Liver (tissue), 9 donors: ENCODE measurements around the gene CSHL1. TPM values are rescaled to one million over a fixed set of nuclear protein-coding genes. Genes with fewer than 3 reads are reported as not detected.

Experiments used
- DNase-seq: peaks from one replicate; pipeline ENCODE4 v3.0.0-alpha.2; 2017; ENCODE audit warnings: low spot score
- H3K27ac ChIP-seq, 2 donors: one replicate each; pipeline ENCODE4 v1.7.0; 2013; ENCODE audit warnings: inconsistent platforms in 2 of 2, low read length in 2 of 2, control low read depth in 1 of 2, low read depth in 1 of 2, mild to moderate bottlenecking in 1 of 2
- H3K27me3 ChIP-seq, 4 donors: one replicate each; pipeline versions ENCODE4 v1.6.1 to v1.7.0; 2013; ENCODE audit warnings: low read length in 3 of 4, inconsistent platforms in 1 of 4, mild to moderate bottlenecking in 1 of 4, moderate library complexity in 1 of 4; ENCODE audit not compliant: control insufficient read depth in 4 of 4, insufficient read depth in 4 of 4
- H3K36me3 ChIP-seq, 4 donors: one replicate each; pipeline versions ENCODE4 v1.6.1 to v1.7.0; 2013; ENCODE audit warnings: low read length in 3 of 4, mild to moderate bottlenecking in 3 of 4, low read depth in 1 of 4, moderate library complexity in 1 of 4; ENCODE audit not compliant: control insufficient read depth in 4 of 4, insufficient read depth in 3 of 4
- H3K4me1 ChIP-seq, 4 donors: one replicate each; pipeline versions ENCODE4 v1.6.1 to v1.7.0; 2013; ENCODE audit warnings: low read length in 3 of 4, mild to moderate bottlenecking in 3 of 4, moderate library complexity in 1 of 4; ENCODE audit not compliant: control insufficient read depth in 4 of 4, insufficient read depth in 4 of 4
- H3K4me3 ChIP-seq, 3 donors: one replicate each; pipeline versions ENCODE4 v1.6.1 to v1.7.0; 2013; ENCODE audit warnings: low read length in 3 of 3, control low read depth in 1 of 3, low read depth in 1 of 3, mild to moderate bottlenecking in 1 of 3
- H3K9ac ChIP-seq, 2 donors: one replicate each; pipeline ENCODE4 v1.7.0; 2013; ENCODE audit warnings: low read length in 2 of 2, mild to moderate bottlenecking in 2 of 2, moderate library complexity in 2 of 2, control low read depth in 1 of 2, low read depth in 1 of 2
- H3K9me3 ChIP-seq, 4 donors: one replicate each; pipeline versions ENCODE4 v1.6.1 to v1.7.0; 2013; ENCODE audit warnings: low read length in 3 of 4; ENCODE audit not compliant: control insufficient read depth in 4 of 4
- CTCF ChIP-seq: fragments of 150-350 bp; IDR thresholded peaks from 2 replicates; pipeline ENCODE4 v1.5.1; 2017; ENCODE audit warnings: improper control_type of control experiment, low read depth, low read length; ENCODE audit not compliant: missing input control
- FOXA1 ChIP-seq: IDR thresholded peaks from 2 replicates; pipeline ENCODE4 v1.6.1; 2016; ENCODE audit warnings: antibody characterized with exemption
- FOXA2 ChIP-seq: IDR thresholded peaks from 2 replicates; pipeline ENCODE4 v1.6.1; 2016; ENCODE audit warnings: antibody characterized with exemption
- HNF4A ChIP-seq, 2 donors: conservative IDR thresholded peaks; 2 replicates each; pipeline ENCODE4 v1.6.1; 2016; ENCODE audit warnings: antibody characterized with exemption in 2 of 2, mild to moderate bottlenecking in 2 of 2
- HNF4G ChIP-seq: IDR thresholded peaks from 2 replicates; pipeline ENCODE4 v1.6.1; 2016; ENCODE audit warnings: antibody characterized with exemption
- JUND ChIP-seq, 2 donors: IDR thresholded peaks; 2 replicates each; pipeline ENCODE4 v1.6.1; 2016; ENCODE audit warnings: antibody characterized with exemption in 2 of 2
- MAX ChIP-seq: IDR thresholded peaks from 2 replicates; pipeline ENCODE4 v1.6.1; 2016; ENCODE audit warnings: antibody characterized with exemption
- NR2F2 ChIP-seq: IDR thresholded peaks from 2 replicates; pipeline ENCODE4 v1.6.1; 2016; ENCODE audit warnings: antibody characterized with exemption
- RAD21 ChIP-seq, 2 donors: IDR thresholded peaks; 2 replicates each; pipeline ENCODE4 v1.6.1; 2016; ENCODE audit warnings: antibody characterized with exemption in 2 of 2, mild to moderate bottlenecking in 2 of 2
- RXRA ChIP-seq, 2 donors: IDR thresholded peaks; 2 replicates each; pipeline ENCODE4 v1.6.1; 2017 to 2018; ENCODE audit warnings: antibody characterized with exemption in 2 of 2, mild to moderate bottlenecking in 1 of 2
- TAF1 ChIP-seq: conservative IDR thresholded peaks from 2 replicates; pipeline ENCODE4 v1.6.1; 2016; ENCODE audit warnings: antibody characterized with exemption, mild to moderate bottlenecking
- YY1 ChIP-seq: IDR thresholded peaks from 2 replicates; pipeline ENCODE4 v1.6.1; 2016; ENCODE audit warnings: antibody characterized with exemption, mild to moderate bottlenecking
- WGBS: extraction: QIAGEN DNeasy Blood & Tissue Kit; methylation state at CpG from one replicate; pipeline ENCODE4 v1.1.7; 2013; 5-methylcytosine and 5-hydroxymethylcytosine counted together
- polyA plus RNA-seq, 2 donors: library from polyadenylated mRNA; stranded (reverse) in 1 of 2; unstranded in 1 of 2; fragments of 200-250 nt in 1 of 2; fragments of >200 nt in 1 of 2; fragmentation: Nextera tagmentation in 1 of 2; extraction: Ambion mirVana in 1 of 2; gene quantifications; one replicate each; pipeline versions ENCODE4 v1.2.1 to v1.2.3, GENCODE V29; 2013 to 2015
- total RNA-seq, 2 donors: library from RNA; depleted of rRNA; stranded (reverse); fragments of >200 nt; gene quantifications; one replicate each; pipeline ENCODE4 v1.2.3, GENCODE V29; 2014
- donor health status: healthy.
- donor health status: healthy.
- donor health status: healthy.
- donor health status: healthy.
- donor health status: healthy.

The CSHL1 gene
- total and polyA plus RNA-seq, 4 donors, result not detected

GRCh38 chr17:63948521-63948920 is 37.5 kb upstream of the CSHL1 start:
- 91% methylated on average over 9 of the region's 9 CpGs for WGBS
- no peak for TF ChIP-seq CTCF
- TF ChIP-seq RAD21 (IDR thresholded peaks at IDR 0.05), result no peak
- TF ChIP-seq YY1, result no peak
- no peak for TF ChIP-seq MAX
- Histone ChIP-seq H3K27me3 (no peaks in the 10 kb centered on the region), H3K4me3 (no peak overlapping the region), H3K9ac (no peak overlapping the region), H3K9me3 (no peaks in the 10 kb centered on the region), H3K4me1 (peaks cover 0 to 4% (median 0%) of the 10 kb centered on the region in 4 donors), H3K36me3 (no peaks in the 10 kb centered on the region), H3K27ac (no peak overlapping the region)
- DNase-seq, result no peak

GRCh38 chr17:63947711-63948330 is 36.8 kb upstream of the CSHL1 start:
- H3K4me3 ChIP-seq, result no peak overlapping the region
- H3K27ac ChIP-seq, result no peak overlapping the region
- no peak for DNase-seq
- no peak overlapping the region for H3K9ac ChIP-seq
- 87% methylated on average over 18 of the region's 18 CpGs for WGBS
- H3K36me3 ChIP-seq, result no peaks in the 10 kb centered on the region
- H3K9me3 ChIP-seq, result no peaks in the 10 kb centered on the region
- peaks cover 0 to 4% (median 0%) of the 10 kb centered on the region in 4 donors for H3K4me1 ChIP-seq
- no peaks in the 10 kb centered on the region for H3K27me3 ChIP-seq
- TF ChIP-seq MAX (no peak), TAF1 (no peak), HNF4G (no peak), RXRA (IDR thresholded peaks at IDR 0.05) (no peak), FOXA2 (no peak), FOXA1 (no peak), HNF4A (conservative IDR thresholded peaks at IDR 0.05) (no peak), JUND (IDR thresholded peaks at IDR 0.05) (no peak), NR2F2 (no peak)

GRCh38 chr17:63946440-63947363 is 35.6 kb upstream of the CSHL1 start:
- Histone ChIP-seq H3K9me3 (no peaks in the 10 kb centered on the region), H3K4me1 (peaks cover 0 to 4% (median 0%) of the 10 kb centered on the region in 4 donors), H3K36me3 (no peaks in the 10 kb centered on the region), H3K9ac (no peak overlapping the region), H3K27ac (no peak overlapping the region), H3K4me3 (no peak overlapping the region), H3K27me3 (no peaks in the 10 kb centered on the region)
- WGBS, result 25% methylated on average over 20 of the region's 20 CpGs
- DNase-seq, result peak; percentile 58
- TF ChIP-seq CTCF (peak; percentile 48), HNF4G (no peak), RAD21 (IDR thresholded peaks at IDR 0.05) (peak in 1 of 2 donors; percentile 70)
